Endothelial cell of umbilical vein (primary cell): ENCODE measurements around the gene CSAG2. TPM values are rescaled to one million over a fixed set of nuclear protein-coding genes. Genes with fewer than 3 reads are reported as not detected.

Experiments used
- BruUV-seq: library from RNA; stranded (reverse); fragments of 400-500 nt; replicated peaks from 2 replicates; lab custom pipeline; 2021; lab: Mats Ljungman, UMichigan
- CTCF ChIA-PET: fragments of 300-600, 350-600 bp; sonication (Branson Sonifier 250); formaldehyde crosslinking; loops from one replicate; lab custom pipeline; 2021; ENCODE audit warnings: antibody characterized with exemption, inconsistent platforms; lab: Charles Lee
- POLR2A ChIA-PET: fragments of 300-600, 350-600 bp; sonication (Branson Sonifier 250); formaldehyde crosslinking; loops from one replicate; lab custom pipeline; 2021; ENCODE audit warnings: antibody characterized with exemption, inconsistent platforms; lab: Charles Lee
- DNase-seq: peaks from one replicate; pipeline ENCODE4 v3.0.0-alpha.2; 2011; ENCODE audit warnings: low read depth, low spot score
- FAIRE-seq: peaks from 2 replicates; lab custom pipeline; 2011; peaks lifted over from hg19 to GRCh38; lab: Jason Lieb, UNC
- H2AFZ ChIP-seq: 2 replicates; pipeline ENCODE4 v1.6.0; 2012; ENCODE audit warnings: low read depth, low read length, control low read depth, inconsistent platforms
- H3K27ac ChIP-seq: 2 replicates; pipeline ENCODE4 v1.5.1; 2011; ENCODE audit warnings: low read depth, mild to moderate bottlenecking, control low read depth, low read length, moderate library complexity; ENCODE audit not compliant: insufficient read depth
- H3K27me3 ChIP-seq, 2 experiments: 2 replicates each; pipeline versions ENCODE4 v1.6.0 to v1.6.1; 2011; ENCODE audit warnings: low read length in 2 of 2, mixed read lengths in 1 of 2; ENCODE audit not compliant: control insufficient read depth in 2 of 2, insufficient read depth in 2 of 2
- H3K36me3 ChIP-seq, 2 experiments: 2 replicates in 1 of 2; 3 replicates in 1 of 2; pipeline ENCODE4 v1.5.1; 2011; ENCODE audit warnings: low read length in 2 of 2, mild to moderate bottlenecking in 1 of 2, moderate library complexity in 1 of 2; ENCODE audit not compliant: control insufficient read depth in 2 of 2, insufficient read depth in 2 of 2; ENCODE audit errors: extremely low read depth in 1 of 2
- H3K4me1 ChIP-seq: 3 replicates; pipeline ENCODE4 v1.5.1; 2011; ENCODE audit warnings: mild to moderate bottlenecking, low read length; ENCODE audit not compliant: control insufficient read depth, insufficient read depth; ENCODE audit errors: extremely low read depth
- H3K4me2 ChIP-seq: 2 replicates; pipeline ENCODE4 v1.6.1; 2011; ENCODE audit warnings: low read length, control low read depth, mixed read lengths; ENCODE audit not compliant: insufficient read depth
- H3K4me3 ChIP-seq, 3 experiments: fragments of 200-600 bp in 1 of 3; sonication (generic), shearing (Covaris generic) in 1 of 3; replicated peaks in 1 of 3; 2 replicates each; pipeline ENCODE4 v1.5.1; 2011 to 2016; ENCODE audit warnings: control low read depth in 3 of 3, low read length in 3 of 3, mild to moderate bottlenecking in 2 of 3, inconsistent platforms in 1 of 3, low read depth in 1 of 3, moderate library complexity in 1 of 3; ENCODE audit not compliant: insufficient read depth in 1 of 3
- H3K79me2 ChIP-seq: 2 replicates; pipeline ENCODE4 v1.6.0; 2012; ENCODE audit warnings: low read length, inconsistent platforms; ENCODE audit not compliant: control insufficient read depth, insufficient read depth
- H3K9ac ChIP-seq: replicated peaks from 2 replicates; pipeline ENCODE3; 2011; ENCODE audit warnings: low read length, control low read depth; ENCODE audit not compliant: insufficient read depth; ENCODE audit errors: extremely low read depth
- H3K9me1 ChIP-seq: replicated peaks from 3 replicates; pipeline ENCODE4 v1.6.0; 2011; ENCODE audit warnings: mild to moderate bottlenecking, low read length; ENCODE audit not compliant: control insufficient read depth, insufficient read depth; ENCODE audit errors: extremely low read depth
- H3K9me3 ChIP-seq: replicated peaks from 2 replicates; pipeline ENCODE4 v1.5.1; 2012; ENCODE audit warnings: low read length, inconsistent platforms; ENCODE audit not compliant: control insufficient read depth, insufficient read depth
- H4K20me1 ChIP-seq: replicated peaks from 2 replicates; pipeline ENCODE3; 2011; ENCODE audit warnings: mild to moderate bottlenecking, low read length; ENCODE audit not compliant: control insufficient read depth, insufficient read depth; ENCODE audit errors: extremely low read depth
- EZH2 ChIP-seq: IDR thresholded peaks from 2 replicates; pipeline ENCODE4 v1.6.1; 2012; ENCODE audit warnings: borderline replicate concordance, low read depth, mild to moderate bottlenecking, moderate library complexity, low read length, inconsistent platforms; ENCODE audit not compliant: severe bottlenecking
- FOS ChIP-seq: IDR thresholded peaks from 2 replicates; pipeline ENCODE4 v1.6.1; 2011; ENCODE audit warnings: mild to moderate bottlenecking, low read length, moderate library complexity, borderline replicate concordance; ENCODE audit not compliant: insufficient read depth
- GATA2 ChIP-seq: IDR thresholded peaks from 2 replicates; pipeline ENCODE4 v1.7.0; 2011; ENCODE audit warnings: low read depth, mild to moderate bottlenecking, moderate library complexity, mixed read lengths, low read length; ENCODE audit not compliant: insufficient read length, insufficient read depth
- JUN ChIP-seq: IDR thresholded peaks from 2 replicates; pipeline ENCODE4 v1.6.1; 2011; ENCODE audit warnings: borderline replicate concordance, low read depth; ENCODE audit not compliant: insufficient read length, insufficient read depth
- MYC ChIP-seq: IDR thresholded peaks from one replicate; pipeline ENCODE4 v1.6.1; 2011; ENCODE audit warnings: mild to moderate bottlenecking, low read depth, low read length
- POLR2A ChIP-seq: IDR thresholded peaks from 2 replicates; pipeline ENCODE4 v1.6.1; 2012; ENCODE audit warnings: low read depth, mild to moderate bottlenecking, control low read depth, low read length
- POLR2AphosphoS5 ChIP-seq: IDR thresholded peaks from 2 replicates; pipeline ENCODE4 v1.6.1; 2012; ENCODE audit warnings: low read depth, mild to moderate bottlenecking, control low read depth, low read length, moderate library complexity; ENCODE audit not compliant: insufficient read depth
- dilution Hi-C: fragments of 300-500 bp; cut with MboI; formaldehyde crosslinking; loops from one replicate; pipeline ENCODE4 v1.15.0; 2019; ENCODE audit warnings: low sequenced_read_pairs; ENCODE audit not compliant: extremely low pct_ligation_motif_present
- intact Hi-C: fragments of 100-400 bp; cut with micrococcal nuclease; formaldehyde crosslinking; loops from one replicate; pipeline ENCODE4 v1.10.0; 2022
- polyA plus RNA-seq, 4 experiments: library from polyadenylated mRNA; depleted of rRNA in 3 of 4; stranded (reverse) in 3 of 4; unstranded in 1 of 4; fragments of >200 nt; gene quantifications; 2 replicates each; pipeline versions ENCODE4 v1.2.1 to v1.2.3, GENCODE V29; 2011 to 2012; ENCODE audit warnings: missing spikeins in 1 of 4
- total RNA-seq: library from RNA; stranded (reverse); gene quantifications from 2 replicates; pipeline ENCODE4 v1.2.3, GENCODE V29; 2021
- TF ChIP-seq, protein P1 (sequence below), 2 donors: IDR thresholded peaks; 1 replicate in 1 of 2; 2 replicates in 1 of 2; pipeline ENCODE4 v1.5.1; 2011; ENCODE audit warnings: low read length in 2 of 2, mild to moderate bottlenecking in 2 of 2, moderate library complexity in 2 of 2, control low read depth in 1 of 2, inconsistent platforms in 1 of 2, low read depth in 1 of 2; ENCODE audit not compliant: insufficient read depth in 1 of 2; ENCODE audit errors: extremely low read depth in 1 of 2
- TF ChIP-seq, protein P2 (sequence below): IDR thresholded peaks from 2 replicates; pipeline ENCODE4 v1.6.1; 2011; ENCODE audit not compliant: insufficient read depth, insufficient read length

Gene CSAG2
- total and polyA plus RNA-seq, 2 donors (not counting 3 experiments of a cell fraction or from before 2014, with no cell fraction given), result not detected

DNA sequence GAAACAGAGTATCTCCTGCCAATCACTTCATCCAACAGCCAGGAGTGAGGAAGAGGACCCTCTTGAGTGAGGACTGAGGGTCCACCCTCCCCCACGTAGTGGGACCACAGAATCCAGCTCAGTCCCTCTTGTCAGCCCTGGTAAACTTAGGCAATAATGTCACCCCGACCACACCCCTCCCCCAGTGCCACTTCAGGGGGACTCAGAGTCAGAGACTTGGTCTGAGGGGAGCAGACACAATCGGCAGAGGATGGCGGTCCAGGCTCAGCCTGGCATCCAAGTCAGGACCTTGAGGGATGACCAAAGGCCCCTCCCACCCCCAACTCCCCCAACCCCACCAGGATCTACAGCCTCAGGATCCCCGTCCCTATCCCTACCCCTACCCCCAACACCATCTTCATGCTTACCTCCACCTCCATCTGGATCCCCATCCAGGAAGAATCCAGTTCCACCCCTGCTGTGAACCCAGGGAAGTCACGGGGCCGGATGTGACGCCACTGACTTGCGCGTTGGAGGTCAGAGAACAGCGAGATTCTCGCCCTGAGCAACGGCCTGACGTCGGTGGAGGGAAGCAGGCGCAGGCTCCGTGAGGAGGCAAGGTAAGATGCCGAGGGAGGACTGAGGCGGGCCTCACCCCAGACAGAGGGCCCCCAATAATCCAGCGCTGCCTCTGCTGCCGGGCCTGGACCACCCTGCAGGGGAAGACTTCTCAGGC, 24.3 kb upstream of the CSAG2 start, which contains the start of the genes CSAG1 and MAGEA12:
Gene CSAG1 (minus strand): TSS at position 461 of the 715 bp plus-strand sequence. CDS start 1,261 bp downstream, outside the sequence.
Gene MAGEA12 (plus strand): TSS at position 497 of the 715 bp plus-strand sequence. CDS start 2,405 bp downstream, outside the sequence.
- H3K4me1 ChIP-seq, result no peaks in the 10 kb centered on the region
- H3K9me3 ChIP-seq, result no peaks in the 10 kb centered on the region
- H3K27me3 ChIP-seq, result no peaks in the 10 kb centered on the region
- H3K9ac ChIP-seq, result no peak within 1 kb of the TSS
- ChIA-PET CTCF (no interaction called here), POLR2A (no interaction called here)
- dilution Hi-C loops, result no loop called here
- H3K4me3 ChIP-seq, result no peak within 1 kb of the TSS
- TF ChIP-seq FOS (no peak), POLR2AphosphoS5 (no peak), JUN (no peak), EZH2 (no peak), MYC (no peak), POLR2A (no peak), GATA2 (no peak)
- TF ChIP-seq, protein P1, sequence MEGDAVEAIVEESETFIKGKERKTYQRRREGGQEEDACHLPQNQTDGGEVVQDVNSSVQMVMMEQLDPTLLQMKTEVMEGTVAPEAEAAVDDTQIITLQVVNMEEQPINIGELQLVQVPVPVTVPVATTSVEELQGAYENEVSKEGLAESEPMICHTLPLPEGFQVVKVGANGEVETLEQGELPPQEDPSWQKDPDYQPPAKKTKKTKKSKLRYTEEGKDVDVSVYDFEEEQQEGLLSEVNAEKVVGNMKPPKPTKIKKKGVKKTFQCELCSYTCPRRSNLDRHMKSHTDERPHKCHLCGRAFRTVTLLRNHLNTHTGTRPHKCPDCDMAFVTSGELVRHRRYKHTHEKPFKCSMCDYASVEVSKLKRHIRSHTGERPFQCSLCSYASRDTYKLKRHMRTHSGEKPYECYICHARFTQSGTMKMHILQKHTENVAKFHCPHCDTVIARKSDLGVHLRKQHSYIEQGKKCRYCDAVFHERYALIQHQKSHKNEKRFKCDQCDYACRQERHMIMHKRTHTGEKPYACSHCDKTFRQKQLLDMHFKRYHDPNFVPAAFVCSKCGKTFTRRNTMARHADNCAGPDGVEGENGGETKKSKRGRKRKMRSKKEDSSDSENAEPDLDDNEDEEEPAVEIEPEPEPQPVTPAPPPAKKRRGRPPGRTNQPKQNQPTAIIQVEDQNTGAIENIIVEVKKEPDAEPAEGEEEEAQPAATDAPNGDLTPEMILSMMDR (IDR thresholded peaks at IDR 0.05; ENCODE audit: extremely low read depth in 1 of 2, insufficient read depth in 1 of 2, low read depth in 1 of 2, low read length in 2 of 2), result no peak
- TF ChIP-seq, protein P2, sequence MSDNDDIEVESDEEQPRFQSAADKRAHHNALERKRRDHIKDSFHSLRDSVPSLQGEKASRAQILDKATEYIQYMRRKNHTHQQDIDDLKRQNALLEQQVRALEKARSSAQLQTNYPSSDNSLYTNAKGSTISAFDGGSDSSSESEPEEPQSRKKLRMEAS, result no peak
- no peaks in the 10 kb centered on the region for H3K79me2 ChIP-seq
- H3K27ac ChIP-seq, result no peak within 1 kb of the TSS
- H3K9me1 ChIP-seq, result no peaks in the 10 kb centered on the region
- FAIRE-seq (no peak), DNase-seq (no peak)
- BruUV-seq, result no TSS peak
- H2AFZ ChIP-seq, result no peak within 1 kb of the TSS
- no peaks in the 10 kb centered on the region for H3K36me3 ChIP-seq
- H4K20me1 ChIP-seq, result no peaks in the 10 kb centered on the region
- intact Hi-C loops, result no loop called here
- no peak within 1 kb of the TSS for H3K4me2 ChIP-seq
